Iris pigment epithelial cell (primary cell): Measurements from ENCODE around the gene C1orf21.

Experiments
- DNase-seq: peaks from one replicate; pipeline ENCODE4 v3.0.0-alpha.2; 2011; ENCODE audit warnings: low read depth

Gene C1orf21

GRCh38 chr1:184416946-184417345 is 30.1 kb downstream of the C1orf21 start:
- no peak for DNase-seq

DNA sequence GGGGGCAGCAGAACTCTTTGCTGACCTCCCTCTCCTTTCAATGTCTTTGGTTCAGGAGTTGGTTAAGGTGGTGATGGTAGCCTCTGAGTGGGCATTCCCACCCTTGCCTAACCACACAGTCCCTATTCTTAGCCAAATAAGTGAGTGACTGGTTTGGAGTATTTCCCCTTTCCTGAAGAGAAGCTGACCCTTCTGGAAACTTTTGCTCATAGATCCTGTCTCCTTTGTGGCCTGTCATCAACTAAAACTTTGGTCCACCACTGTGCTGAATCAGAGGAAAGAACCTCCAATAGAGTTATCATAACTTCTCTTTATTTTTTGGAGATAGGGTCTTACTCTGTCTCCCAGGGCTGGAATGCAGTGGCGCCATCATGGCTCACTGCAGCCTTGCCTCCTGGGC is 31.1 kb downstream of the C1orf21 start:
- no peak for DNase-seq

DNA sequence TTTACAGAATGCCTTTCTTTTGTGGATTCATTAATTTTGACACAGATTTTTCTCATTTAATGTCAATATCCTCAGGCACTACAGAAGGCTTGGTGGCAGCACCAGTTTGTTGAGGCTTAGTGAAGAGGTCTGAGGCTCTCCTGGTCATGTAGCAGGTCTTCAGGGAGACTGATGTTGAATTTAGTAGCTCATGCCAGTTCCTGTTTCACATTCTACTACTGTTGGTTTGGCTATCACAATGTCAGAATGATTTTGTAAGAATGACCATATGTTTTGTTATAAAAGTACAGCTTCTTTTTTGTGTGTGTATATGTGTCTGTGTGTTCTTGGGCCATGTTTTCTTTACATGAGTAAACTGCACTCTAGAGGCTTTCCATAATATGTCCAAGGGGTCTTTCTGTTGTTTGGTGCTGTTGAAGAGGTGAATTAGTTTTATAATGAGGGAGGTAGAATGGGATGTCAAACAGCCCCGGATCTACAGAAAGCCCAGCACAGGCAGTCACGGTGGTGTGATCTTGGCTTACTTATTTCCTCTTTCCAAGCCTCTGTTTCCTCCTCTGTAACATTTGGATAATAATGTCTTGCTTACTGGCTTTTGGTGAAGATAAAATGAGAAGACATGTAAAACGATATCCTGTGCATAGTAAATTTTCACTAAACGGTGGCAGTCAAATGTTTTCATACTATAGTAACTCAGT is 32.0 kb downstream of the C1orf21 start:
- no peak for DNase-seq

GRCh38 chr1:184419350-184420161 is 32.7 kb downstream of the C1orf21 start:
- peak; percentile 43 for DNase-seq

GRCh38 chr1:184422490-184423233 is 35.8 kb downstream of the C1orf21 start:
- DNase-seq = peak; percentile 31

- no peak for DNase-seq
These were observed 36.8 kb downstream of the C1orf21 start for GRCh38 chr1:184423649-184424048.

DNA sequence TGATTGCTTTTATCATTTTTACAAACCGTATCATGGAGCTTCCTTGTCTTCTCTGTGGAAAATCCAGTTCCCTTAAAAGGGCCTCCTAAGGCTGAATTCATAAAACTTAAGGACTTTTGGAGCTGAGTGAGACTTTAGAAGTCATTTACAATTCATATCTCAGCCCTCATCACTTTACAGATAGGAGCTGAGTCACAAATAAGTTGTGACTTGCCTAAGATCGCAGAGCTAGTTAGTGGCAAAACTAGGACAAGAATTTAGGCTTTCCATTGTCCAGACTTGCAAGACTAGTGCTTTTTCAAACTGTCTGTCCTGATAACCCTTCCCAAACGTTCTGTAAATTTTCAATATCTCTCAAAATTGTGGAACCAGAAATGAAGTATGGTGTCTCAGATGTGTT is 37.3 kb downstream of the C1orf21 start:
- DNase-seq = no peak

DNA sequence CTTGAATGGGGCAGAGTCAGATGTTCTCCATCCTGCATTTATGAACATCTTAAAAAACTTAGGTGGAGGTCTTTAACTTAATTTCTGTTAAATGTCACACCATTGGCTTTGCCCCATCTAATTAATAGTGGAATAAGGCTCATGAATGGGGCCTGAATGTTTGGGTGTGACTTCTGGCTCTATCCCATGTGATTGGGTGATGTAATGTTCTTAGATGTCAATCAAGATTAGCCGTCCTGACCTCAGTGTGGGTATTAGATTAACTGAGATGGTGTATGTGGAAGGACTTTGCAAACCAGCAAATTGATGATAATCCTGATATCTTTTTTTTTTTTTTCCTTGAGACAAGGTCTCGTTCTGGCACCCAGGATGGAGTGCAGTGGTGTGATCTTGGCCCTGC is 38.1 kb downstream of the C1orf21 start:
- DNase-seq = no peak

- DNase-seq = no peak
These were observed 38.8 kb downstream of the C1orf21 start for GRCh38 chr1:184425449-184426277.

DNA sequence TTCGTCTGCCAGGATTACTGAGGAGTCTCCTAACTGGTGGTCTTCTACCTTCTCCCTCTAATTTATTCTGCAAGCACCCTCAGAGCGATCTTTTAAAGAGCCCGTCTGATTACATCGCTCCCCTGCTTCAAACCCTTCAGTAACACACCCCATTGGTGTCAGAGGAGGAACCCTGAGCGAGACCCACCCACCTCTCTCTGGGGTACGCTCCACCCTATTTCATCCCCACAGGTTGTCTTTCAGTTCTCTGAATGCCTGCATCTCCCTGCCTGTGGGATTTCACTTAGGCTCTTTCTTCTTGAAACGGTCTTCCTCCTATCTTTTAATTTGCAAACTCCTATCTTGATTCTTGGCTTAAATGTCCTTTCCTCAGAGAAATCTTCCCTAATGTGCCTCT is 39.4 kb downstream of the C1orf21 start:
- DNase-seq = no peak

GRCh38 chr1:184427722-184428121 is 40.9 kb downstream of the C1orf21 start:
- no peak for DNase-seq

- no peak for DNase-seq
These were observed 41.8 kb downstream of the C1orf21 start for GRCh38 chr1:184428604-184429003.

DNA sequence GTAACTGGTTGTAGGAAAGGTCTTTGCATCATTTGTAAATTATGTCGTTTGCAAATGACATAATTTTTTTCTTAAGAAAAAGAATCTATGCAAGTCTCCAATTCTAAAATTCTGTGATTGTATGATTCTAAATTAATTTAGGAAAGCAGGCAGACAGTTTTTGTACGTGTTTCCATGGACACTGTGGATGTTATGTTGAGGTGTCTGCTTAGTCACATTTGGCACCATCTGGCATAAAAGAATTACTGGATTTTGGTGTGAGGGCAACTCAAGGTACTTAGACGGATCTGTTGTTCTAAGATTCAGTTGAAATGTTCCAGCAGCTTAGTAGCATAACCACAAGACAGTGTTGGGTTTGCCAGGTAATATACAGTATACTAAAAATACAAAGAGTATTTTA is 42.5 kb downstream of the C1orf21 start:
- no peak for DNase-seq

- no peak for DNase-seq
These were observed 47.2 kb downstream of the C1orf21 start for GRCh38 chr1:184433956-184434502.

DNA sequence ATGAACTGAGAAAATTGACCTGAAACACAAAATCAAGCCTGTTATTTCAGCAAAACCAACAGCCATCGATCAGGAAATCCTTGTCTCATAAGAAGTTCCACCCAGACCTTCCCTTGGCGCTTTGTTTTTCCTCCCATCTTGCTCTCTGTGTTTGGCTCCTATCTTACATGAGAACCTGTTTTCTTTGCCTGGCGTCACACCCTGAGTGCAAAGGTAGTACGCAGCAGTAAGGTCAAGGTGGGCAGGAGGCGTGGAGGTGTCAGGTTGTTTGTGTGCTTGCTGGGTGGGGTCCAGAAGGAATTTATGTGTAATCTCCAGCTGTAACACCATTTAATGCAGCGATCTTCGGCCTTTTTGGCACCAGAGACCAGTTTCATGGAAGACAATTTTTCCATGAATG is 50.5 kb downstream of the C1orf21 start:
- DNase-seq = no peak

- no peak for DNase-seq
These were observed 51.5 kb downstream of the C1orf21 start for GRCh38 chr1:184438363-184438762.

DNA sequence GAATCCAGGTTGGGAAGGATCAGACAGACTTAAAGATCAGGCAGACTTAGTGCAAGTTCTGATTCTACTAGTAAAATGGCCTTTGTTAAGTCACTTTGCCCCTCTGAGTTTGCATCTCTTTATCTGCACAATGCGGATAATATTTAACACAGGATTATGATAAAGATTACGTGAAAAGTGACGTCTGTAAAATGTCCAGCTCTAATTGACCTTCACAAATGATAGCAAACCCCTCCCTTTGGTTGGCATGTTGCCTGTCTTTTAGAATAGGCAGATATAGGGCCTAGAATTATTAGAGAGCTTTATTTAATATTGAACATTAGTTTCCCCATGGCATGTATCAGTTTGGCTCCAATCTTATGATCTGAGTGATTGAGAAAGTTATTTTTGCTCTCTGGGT is 55.4 kb downstream of the C1orf21 start:
- no peak for DNase-seq

GRCh38 chr1:184443201-184443600 is 56.4 kb downstream of the C1orf21 start:
- no peak for DNase-seq

GRCh38 chr1:184443624-184444023 is 56.8 kb downstream of the C1orf21 start:
- DNase-seq = no peak

DNA sequence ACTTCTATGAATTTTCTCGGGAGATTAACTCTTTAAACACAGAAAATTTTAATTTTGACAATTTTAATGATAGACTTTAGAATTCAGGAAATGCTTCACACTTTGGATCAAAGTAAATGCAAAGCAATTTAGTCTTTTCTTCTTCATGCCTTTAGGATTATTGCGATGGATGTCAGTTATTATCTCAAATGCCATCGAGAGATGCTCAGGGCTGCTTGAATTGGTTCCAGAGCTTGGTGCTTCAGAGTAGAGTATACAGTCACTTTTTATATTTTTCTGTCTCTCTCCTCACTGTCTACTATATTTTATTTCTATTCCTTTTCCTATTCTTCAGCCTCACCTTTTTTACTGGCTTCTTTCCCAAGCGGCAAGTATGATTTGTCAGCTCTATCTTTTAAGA is 59.2 kb downstream of the C1orf21 start:
- no peak for DNase-seq

- DNase-seq = no peak
These were observed 60.9 kb downstream of the C1orf21 start for GRCh38 chr1:184447651-184448185.
